Heart left ventricle (tissue), 16 donors: Measurements from ENCODE around the gene DMKN. TPM values are rescaled to one million over a fixed set of nuclear protein-coding genes. Genes with fewer than 3 reads are reported as not detected.

ENCODE experiments used
- ATAC-seq, 4 donors: fragments of 200-7000 bp; cut with Tn5 transposase; one replicate each; pipeline ENCODE4 v1.9.1; 2020 to 2022; ENCODE audit warnings: moderate library complexity in 4 of 4, mild to moderate bottlenecking in 3 of 4, moderate number of reproducible peaks in 1 of 4
- DNase-seq, 5 donors: peaks; one replicate each; pipeline ENCODE4 v3.0.0-alpha.2; 2020
- H3K27ac ChIP-seq, 12 donors: fragments of 200-600 bp; sonication (generic) in 4 of 12; one replicate each; pipeline versions ENCODE4 v1.5.0 to v1.8.0; 2016 to 2022; ENCODE audit warnings: mild to moderate bottlenecking in 2 of 12
- H3K27me3 ChIP-seq, 9 donors: fragments of 200-600 bp; sonication (generic) in 2 of 9; one replicate each; pipeline versions ENCODE4 v1.5.1 to v1.8.0; 2016 to 2022; ENCODE audit warnings: mild to moderate bottlenecking in 3 of 9
- H3K36me3 ChIP-seq, 9 donors: fragments of 200-600 bp; sonication (generic) in 2 of 9; one replicate each; pipeline versions ENCODE4 v1.5.0 to v1.8.0; 2018 to 2022; ENCODE audit warnings: mild to moderate bottlenecking in 2 of 9
- H3K4me1 ChIP-seq, 12 donors: fragments of 200-600 bp; sonication (generic) in 4 of 12; one replicate each; pipeline versions ENCODE4 v1.5.0 to v1.8.0; 2016 to 2022; ENCODE audit warnings: mild to moderate bottlenecking in 3 of 12
- H3K4me3 ChIP-seq, 12 donors: fragments of 200-600 bp; sonication (generic) in 4 of 12; one replicate each; pipeline versions ENCODE4 v1.5.0 to v1.8.0; 2017 to 2022; ENCODE audit warnings: mild to moderate bottlenecking in 9 of 12, moderate library complexity in 4 of 12
- H3K9me3 ChIP-seq, 12 donors: fragments of 200-600 bp; sonication (generic) in 4 of 12; one replicate each; pipeline versions ENCODE4 v1.5.0 to v1.8.0; 2016 to 2022; ENCODE audit warnings: mild to moderate bottlenecking in 1 of 12
- CTCF ChIP-seq, 12 donors: fragments of 200-600 bp; sonication (generic) in 4 of 12; IDR thresholded peaks; one replicate each; pipeline versions ENCODE4 v1.5.0 to v1.8.0; 2018 to 2022; ENCODE audit warnings: antibody characterized with exemption in 12 of 12, mild to moderate bottlenecking in 5 of 12
- POLR2A ChIP-seq, 2 donors: fragments of 450-650 bp; IDR thresholded peaks; one replicate each; pipeline ENCODE4 v1.6.1; 2017; ENCODE audit warnings: antibody characterized with exemption in 2 of 2, mild to moderate bottlenecking in 2 of 2, moderate library complexity in 2 of 2
- WGBS, 4 donors: extraction: QIAGEN DNeasy Blood & Tissue Kit in 2 of 4; methylation state at CpG; one replicate each; pipeline versions ENCODE4 v1.1.5 to v1.1.7; 2013 to 2018; 5-methylcytosine and 5-hydroxymethylcytosine counted together
- intact Hi-C, 10 donors: fragments of 100-400 bp; cut with DNase I; formaldehyde crosslinking; loops; one replicate each; pipeline versions ENCODE4 v1.11.1 to v1.14.2; 2022
- polyA plus RNA-seq, 2 donors: library from polyadenylated mRNA; stranded (reverse); fragments of 200-250 nt; gene quantifications; one replicate each; pipeline ENCODE4 v1.2.3, GENCODE V29; 2013
- total RNA-seq, 9 donors: library from RNA; depleted of rRNA in 2 of 9; stranded (reverse); fragments of >200 nt in 2 of 9; fragmentation: NEBNext Ultra II Directional in 3 of 9; extraction: Animal tissue kit (Norgen Biotek cat#: 25700) in 3 of 9; gene quantifications; one replicate each; pipeline versions ENCODE4 v1.1.0 to v1.2.4, GENCODE V29; 2016 to 2023
- donor health status: ischemic (EF 13 %, LVEDD 7.1; RV severe dilation, severe dysfunction).
- donor health status: healthy with polysubstance abuse.
- donor health status: DM: no; HTN: yes; CAD: no.
- donor health status: DM: no; HTN: no; CAD: no.
- donor health status: ischemic (EF 25% LVEDD 6.9; RV normal size, moderate dysfunction).
- donor health status: ischemic (EF 25% LVEDD 5.7; RV mildly dilated, moderate dysfunction).
- donor health status: healthy.
- donor health status: DM: yes; HTN: yes; CAD: no.
- donor health status: ischemic (EF 35%, LVEDD 5.7; RV mildly dilated, moderate dysfunction).
- donor health status: nonischemic (EF 11% LVEDD 7.7; RV severe dilation, severe dysfunction).
- donor health status: DM: yes; HTN: yes; CAD: no.
- donor health status: PGD.
- donor health status: ischemic (EF 29% LVEDD 5.4; RV normal size, mild dysfunction).
- donor health status: nonischemic (EF 23%, LVEDD 6.1; RV moderate dilation, normal function).

DMKN gene
- total and polyA plus RNA-seq, 11 donors: 7.8 to 38.8 (median 13.0) TPM

- WGBS, 4 donors: 91 to 94% (median 93%) methylated on average over 15 of the region's 15 CpGs
- Histone ChIP-seq H3K4me1 (peaks cover 0 to 19% (median 11%) of the 10 kb centered on the region in 12 donors), H3K27me3 (no peaks in the 10 kb centered on the region), H3K36me3 (peaks cover 0 to 12% (median 0%) of the 10 kb centered on the region in 9 donors), H3K9me3 (no peaks in the 10 kb centered on the region), H3K4me3 (no peak overlapping the region), H3K27ac (no peak overlapping the region)
- DNase-seq (peak in 1 of 5 donors; percentile 20), ATAC-seq (no peak)
- intact Hi-C loops: loop anchor here in 9 of 10 donors (2.0 to 10.0 kb wide), 5 partner anchors 62 to 167 kb away; partner anchors contain the start of genes KMT2B (in 4 of the 9) and HAUS5 (in 3 of the 9)
- no peak for TF ChIP-seq POLR2A (IDR thresholded peaks at IDR 0.05)
- TF ChIP-seq CTCF (IDR thresholded peaks at IDR 0.05): no peak
Measured at GRCh38 chr19:35549879-35550523, 36.6 kb upstream of the DMKN start.

- ATAC-seq (no peak), DNase-seq (peak in 3 of 5 donors; percentile 48 to 52 (median 50))
- Histone ChIP-seq H3K27ac (no peak overlapping the region), H3K27me3 (no peaks in the 10 kb centered on the region), H3K36me3 (peaks cover 0 to 12% (median 0%) of the 10 kb centered on the region in 9 donors), H3K4me1 (peaks cover 4 to 26% (median 16%) of the 10 kb centered on the region in 12 donors), H3K9me3 (no peaks in the 10 kb centered on the region), H3K4me3 (no peak overlapping the region)
- intact Hi-C loops: loop anchor here in 9 of 10 donors (2.0 to 10.0 kb wide), 5 partner anchors 63 to 168 kb away; partner anchors contain the start of genes KMT2B (in 4 of the 9) and HAUS5 (in 3 of the 9)
- 20 to 24% (median 23%) methylated on average over 6 of the region's 6 CpGs for WGBS, 4 donors
- TF ChIP-seq CTCF (IDR thresholded peaks at IDR 0.05) (peak; percentile 56 to 85 (median 72)), POLR2A (IDR thresholded peaks at IDR 0.05) (no peak)
Measured at GRCh38 chr19:35549174-35549788, 35.8 kb upstream of the DMKN start.

- ATAC-seq: no peak
Measured at GRCh38 chr19:35546532-35546931, 33.1 kb upstream of the DMKN start.

More at GRCh38 chr19:35546532-35546931, 33.1 kb upstream of the DMKN start:
- Histone ChIP-seq H3K27me3 (no peaks in the 10 kb centered on the region), H3K4me3 (peak overlapping the region in 10 of 12 donors; percentile 63 to 98 (median 88)), H3K4me1 (peaks cover 4 to 30% (median 17%) of the 10 kb centered on the region in 12 donors), H3K9me3 (no peaks in the 10 kb centered on the region), H3K36me3 (peaks cover 0 to 12% (median 0%) of the 10 kb centered on the region in 9 donors), H3K27ac (peak overlapping the region in 1 of 12 donors; percentile 87)
- intact Hi-C loops: loop anchor here in 7 of 10 donors (5.0 to 10.0 kb wide), 4 partner anchors 66 to 171 kb away; partner anchors contain the start of genes KMT2B (in 4 of the 7) and HAUS5 (in 3 of the 7)
- DNase-seq: no peak
- 86 to 88% (median 88%) methylated on average over 8 of the region's 8 CpGs for WGBS, 4 donors
- TF ChIP-seq POLR2A (IDR thresholded peaks at IDR 0.05): no peak
- no peak for TF ChIP-seq CTCF (IDR thresholded peaks at IDR 0.05)
